Measurements from ENCODE around the gene PC. TPM values are rescaled to one million over a fixed set of nuclear protein-coding genes. Genes with fewer than 3 reads are reported as not detected.

PC gene
- total RNA-seq, 1 experiment from 2014 or later, result 39.1 TPM

- Histone ChIP-seq H3K4me1 (ENCODE audit: insufficient read depth, low read length, poor library complexity, severe bottlenecking) (no peaks in the 10 kb centered on the region), H3K36me3 (ENCODE audit: insufficient read depth, low read length, poor library complexity, severe bottlenecking) (no peaks in the 10 kb centered on the region), H3K9me3 (ENCODE audit: low read depth, low read length, poor library complexity, severe bottlenecking) (no peaks in the 10 kb centered on the region), H3K4me3 (ENCODE audit: low read depth, low read length, poor library complexity, severe bottlenecking) (no peak overlapping the region), H3K27me3 (replicated peaks; ENCODE audit: insufficient read depth, low read depth, low read length, poor library complexity) (no peaks in the 10 kb centered on the region), H3K27ac (ENCODE audit: low read depth, low read length, poor library complexity, severe bottlenecking) (no peak overlapping the region)
- intact Hi-C loops (cut with micrococcal nuclease; ENCODE audit: unreplicated experiment), result no loop called here
- no peak for DNase-seq (ENCODE audit: low spot score)
- no TSS peak for BruUV-seq (replicated peaks)
- ChIA-PET POLR2A (ENCODE audit: low non-redundant PET) (no interaction called here), CTCF (no interaction called here)
- TF ChIP-seq CTCF (conservative IDR thresholded peaks at IDR 0.05; ENCODE audit: low read depth, low read length), result no peak
- no peak for TF ChIP-seq EZH2 (IDR thresholded peaks at IDR 0.05; ENCODE audit: borderline replicate concordance, low read depth, low read length, poor library complexity, severe bottlenecking)
These were observed 56.2 kb downstream of the PC start for GRCh38 chr11:66901964-66902390.

- Histone ChIP-seq H3K4me1 (ENCODE audit: insufficient read depth, low read length, poor library complexity, severe bottlenecking) (peaks cover 8% of the 10 kb centered on the region), H3K27ac (ENCODE audit: low read depth, low read length, poor library complexity, severe bottlenecking) (no peak overlapping the region), H3K9me3 (ENCODE audit: low read depth, low read length, poor library complexity, severe bottlenecking) (no peaks in the 10 kb centered on the region), H3K27me3 (replicated peaks; ENCODE audit: insufficient read depth, low read depth, low read length, poor library complexity) (no peaks in the 10 kb centered on the region), H3K4me3 (ENCODE audit: low read depth, low read length, poor library complexity, severe bottlenecking) (no peak overlapping the region), H3K36me3 (ENCODE audit: insufficient read depth, low read length, poor library complexity, severe bottlenecking) (no peaks in the 10 kb centered on the region)
- intact Hi-C loops (cut with micrococcal nuclease; ENCODE audit: unreplicated experiment), result no loop called here
- POLR2A ChIA-PET (ENCODE audit: low non-redundant PET), result interaction anchor here (0.6 kb wide), 1 partner anchor 21 kb away, joined by 4 read pairs; no protein-coding TSS in a partner anchor
- no peak for DNase-seq (ENCODE audit: low spot score)
- TF ChIP-seq CTCF (conservative IDR thresholded peaks at IDR 0.05; ENCODE audit: low read depth, low read length) (no peak), EZH2 (IDR thresholded peaks at IDR 0.05; ENCODE audit: borderline replicate concordance, low read depth, low read length, poor library complexity, severe bottlenecking) (no peak)
- no TSS peak for BruUV-seq (replicated peaks)
- CTCF ChIA-PET, result no interaction called here
These were observed 64.0 kb downstream of the PC start for GRCh38 chr11:66894141-66894540.

- H3K36me3 ChIP-seq (ENCODE audit: insufficient read depth, low read length, poor library complexity, severe bottlenecking), result no peaks in the 10 kb centered on the region
- TF ChIP-seq CTCF (conservative IDR thresholded peaks at IDR 0.05; ENCODE audit: low read depth, low read length), result no peak
- TF ChIP-seq EZH2 (IDR thresholded peaks at IDR 0.05; ENCODE audit: borderline replicate concordance, low read depth, low read length, poor library complexity, severe bottlenecking), result no peak
- intact Hi-C loops (cut with micrococcal nuclease; ENCODE audit: unreplicated experiment), result no loop called here
- ChIA-PET POLR2A (ENCODE audit: low non-redundant PET) (no interaction called here), CTCF (no interaction called here)
- no TSS peak for BruUV-seq (replicated peaks)
- no peaks in the 10 kb centered on the region for H3K9me3 ChIP-seq (ENCODE audit: low read depth, low read length, poor library complexity, severe bottlenecking)
- H3K27me3 ChIP-seq (replicated peaks; ENCODE audit: insufficient read depth, low read depth, low read length, poor library complexity), result no peaks in the 10 kb centered on the region
- H3K4me1 ChIP-seq (ENCODE audit: insufficient read depth, low read length, poor library complexity, severe bottlenecking), result peaks cover 8% of the 10 kb centered on the region
- no peak for DNase-seq (ENCODE audit: low spot score)
- no peak overlapping the region for H3K4me3 ChIP-seq (ENCODE audit: low read depth, low read length, poor library complexity, severe bottlenecking)
- no peak overlapping the region for H3K27ac ChIP-seq (ENCODE audit: low read depth, low read length, poor library complexity, severe bottlenecking)
These were observed 65.3 kb downstream of the PC start for GRCh38 chr11:66892911-66893310.

All from A673 (cell line).